Measurements from ENCODE around the gene SERINC5. TPM values are rescaled to one million over a fixed set of nuclear protein-coding genes. Genes with fewer than 3 reads are reported as not detected.

The SERINC5 gene
- total RNA-seq, 1 experiment from 2014 or later = 52.3 TPM

- WGBS (ENCODE audit: extremely low coverage, insufficient read length, low lambda C conversion rate) = no CpG with 5 or more reads among the region's 3 CpGs
- peaks cover 53% of the 10 kb centered on the region; the same call in 1 of the 2 replicates for H3K79me2 ChIP-seq (ENCODE audit: insufficient read depth, low read length)
Observed at GRCh38 chr5:80242849-80243248, 13.0 kb downstream of the SERINC5 start.

More at GRCh38 chr5:80242849-80243248, 13.0 kb downstream of the SERINC5 start:
- Histone ChIP-seq H3K18ac (ENCODE audit: insufficient read length, low read depth, low read length) (no peak overlapping the region), H2AK5ac (ENCODE audit: insufficient read length, low read length) (no peak overlapping the region), H3K56ac (ENCODE audit: insufficient read length, low read depth, low read length) (no peak overlapping the region), H2BK12ac (ENCODE audit: insufficient read length, low read depth, low read length) (no peak overlapping the region), H3K4me1 (ENCODE audit: insufficient read depth, low read length) (peaks cover 21% of the 10 kb centered on the region; the same call in 1 of the 2 replicates), H3K9ac (ENCODE audit: extremely low read depth, insufficient read length, low read length) (no peak overlapping the region), H2AFZ (ENCODE audit: low read length) (no peak overlapping the region), H2BK15ac (ENCODE audit: low read depth, low read length) (no peak overlapping the region), H3K23ac (ENCODE audit: insufficient read length, low read depth, low read length) (no peak overlapping the region), H3K9me3 (ENCODE audit: control insufficient read depth, low read depth, low read length) (peaks cover 9% of the 10 kb centered on the region), H4K20me1 (ENCODE audit: control insufficient read depth, insufficient read depth, insufficient read length) (no peaks in the 10 kb centered on the region), H3T11ph (ENCODE audit: low read length) (no peak overlapping the region), H3K4me2 (ENCODE audit: insufficient read depth, insufficient read length, low read length) (no peak overlapping the region), H4K91ac (ENCODE audit: insufficient read length, low read depth, low read length) (no peak overlapping the region), H3K23me2 (ENCODE audit: insufficient read length, low read depth, low read length, poor library complexity, severe bottlenecking) (no peaks in the 10 kb centered on the region), H3K79me1 (ENCODE audit: insufficient read depth, low read depth, low read length, poor library complexity, severe bottlenecking) (peaks cover 11% of the 10 kb centered on the region), H2BK20ac (ENCODE audit: low read depth, low read length, poor library complexity, severe bottlenecking) (no peak overlapping the region), H2BK5ac (ENCODE audit: insufficient read length, low read length) (no peak overlapping the region), H3K4ac (ENCODE audit: low read depth, low read length) (no peak overlapping the region), H4K8ac (replicated peaks; ENCODE audit: insufficient read length, low read depth, low read length) (no peak overlapping the region), H4K5ac (ENCODE audit: insufficient read length, low read depth, low read length) (no peak overlapping the region), H3K27ac (ENCODE audit: insufficient read length, low read depth, low read length) (no peak overlapping the region), H3K14ac (ENCODE audit: insufficient read depth, low read length) (no peak overlapping the region), H3K27me3 (ENCODE audit: insufficient read depth, low read length) (no peaks in the 10 kb centered on the region), H2BK120ac (ENCODE audit: low read depth, low read length, poor library complexity, severe bottlenecking) (no peak overlapping the region)
- peaks cover 27 to 40% (median 27%) of the 10 kb centered on the region in 3 experiments for H3K36me3 Mint-ChIP-seq (ENCODE audit: insufficient read depth in 1 of 3, low read depth in 3 of 3)
- H3K4me1 Mint-ChIP-seq = peaks cover 48 to 54% of the 10 kb centered on the region in 2 experiments
- no peaks in the 10 kb centered on the region for H3K27me3 Mint-ChIP-seq (ENCODE audit: low read depth)
- no peak overlapping the region for H3K4me3 Mint-ChIP-seq
- no peak for DNase-seq
- no peak for TF ChIP-seq CTCF (conservative IDR thresholded peaks at IDR 0.05)
- no peak overlapping the region for H3K27ac Mint-ChIP-seq
- peaks cover 22 to 25% of the 10 kb centered on the region in 2 experiments for H3K9me3 Mint-ChIP-seq

All from H9 (cell line).